Measurements from ENCODE around the gene SPOCK1. TPM values are rescaled to one million over a fixed set of nuclear protein-coding genes. Genes with fewer than 3 reads are reported as not detected.

The SPOCK1 gene
- total RNA-seq, 1 experiment from 2014 or later: 9.8 TPM

DNA sequence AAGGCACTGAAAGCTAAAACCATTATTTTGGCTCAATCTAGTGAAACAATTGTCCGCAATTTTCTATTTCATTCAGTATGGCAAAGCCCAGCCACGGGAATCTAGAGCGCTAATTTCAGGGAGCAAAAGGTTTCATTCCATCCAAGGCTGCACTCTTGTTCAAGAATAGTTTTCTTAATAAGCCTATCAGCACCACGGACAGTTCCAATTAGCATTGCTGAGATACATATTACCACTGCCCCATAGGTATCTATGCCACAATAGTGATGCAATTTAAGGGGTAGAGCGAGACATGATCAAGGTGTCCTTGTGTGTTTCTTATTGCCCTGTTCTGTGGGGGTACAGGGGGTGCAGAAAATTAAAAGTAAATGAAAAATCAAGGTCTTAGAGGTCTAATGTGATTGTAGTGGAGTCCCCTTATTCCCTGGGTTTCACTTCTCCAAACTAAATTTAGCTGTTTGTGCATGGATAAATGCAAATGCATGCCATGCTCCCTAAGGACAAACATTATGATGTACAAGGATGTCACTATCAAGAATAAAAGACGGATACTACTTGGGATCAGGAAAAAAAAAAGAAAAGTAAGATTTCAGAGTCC is 45.5 kb downstream of the SPOCK1 start:
- no peaks in the 10 kb centered on the region for H3K9me3 ChIP-seq (ENCODE audit: low read length)
- no peak overlapping the region for H3K27ac ChIP-seq (ENCODE audit: low read length)
- no peak overlapping the region for H3K4me2 ChIP-seq (ENCODE audit: low read length)
- no peaks in the 10 kb centered on the region for H3K36me3 ChIP-seq (ENCODE audit: low read depth, low read length)
- no peaks in the 10 kb centered on the region for H3K4me1 ChIP-seq (ENCODE audit: insufficient read depth, low read length)
- ATAC-seq (peak; percentile 46; the same call in 1 of the 2 replicates), DNase-seq (peak; percentile 59)
- TF ChIP-seq EZH2phosphoT487 (IDR thresholded peaks at IDR 0.05; ENCODE audit: borderline replicate concordance, low read length) (no peak), EZH2 (IDR thresholded peaks at IDR 0.05; ENCODE audit: low read length, unreplicated experiment) (no peak)
- TF ChIP-seq, protein P1, sequence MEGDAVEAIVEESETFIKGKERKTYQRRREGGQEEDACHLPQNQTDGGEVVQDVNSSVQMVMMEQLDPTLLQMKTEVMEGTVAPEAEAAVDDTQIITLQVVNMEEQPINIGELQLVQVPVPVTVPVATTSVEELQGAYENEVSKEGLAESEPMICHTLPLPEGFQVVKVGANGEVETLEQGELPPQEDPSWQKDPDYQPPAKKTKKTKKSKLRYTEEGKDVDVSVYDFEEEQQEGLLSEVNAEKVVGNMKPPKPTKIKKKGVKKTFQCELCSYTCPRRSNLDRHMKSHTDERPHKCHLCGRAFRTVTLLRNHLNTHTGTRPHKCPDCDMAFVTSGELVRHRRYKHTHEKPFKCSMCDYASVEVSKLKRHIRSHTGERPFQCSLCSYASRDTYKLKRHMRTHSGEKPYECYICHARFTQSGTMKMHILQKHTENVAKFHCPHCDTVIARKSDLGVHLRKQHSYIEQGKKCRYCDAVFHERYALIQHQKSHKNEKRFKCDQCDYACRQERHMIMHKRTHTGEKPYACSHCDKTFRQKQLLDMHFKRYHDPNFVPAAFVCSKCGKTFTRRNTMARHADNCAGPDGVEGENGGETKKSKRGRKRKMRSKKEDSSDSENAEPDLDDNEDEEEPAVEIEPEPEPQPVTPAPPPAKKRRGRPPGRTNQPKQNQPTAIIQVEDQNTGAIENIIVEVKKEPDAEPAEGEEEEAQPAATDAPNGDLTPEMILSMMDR (conservative IDR thresholded peaks at IDR 0.05; ENCODE audit: low read depth, low read length): no peak
- H3K4me3 ChIP-seq (ENCODE audit: low read length): no peak overlapping the region
- H3F3A ChIP-seq (ENCODE audit: low read length, unreplicated experiment): no peaks in the 10 kb centered on the region
- H3K79me2 ChIP-seq (ENCODE audit: low read length): no peaks in the 10 kb centered on the region
- no peaks in the 10 kb centered on the region for H3K9me2 ChIP-seq (replicated peaks; ENCODE audit: low read length)
- BruUV-seq (replicated peaks): no TSS peak
- no peaks in the 10 kb centered on the region for H4K20me1 ChIP-seq (ENCODE audit: low read length)
- no peak overlapping the region for H2AFZ ChIP-seq (ENCODE audit: low read length)
- ChIA-PET CTCF (no interaction called here), POLR2A (ENCODE audit: unreplicated experiment) (interaction anchor here (0.6 kb wide), 1 partner anchor 41 kb away, joined by 5 read pairs; no protein-coding TSS in a partner anchor)
- intact Hi-C loops (cut with micrococcal nuclease): no loop called here
- no peak overlapping the region for H3K9ac ChIP-seq (ENCODE audit: low read length)
- H3K27me3 ChIP-seq (ENCODE audit: low read length): no peaks in the 10 kb centered on the region

DNA sequence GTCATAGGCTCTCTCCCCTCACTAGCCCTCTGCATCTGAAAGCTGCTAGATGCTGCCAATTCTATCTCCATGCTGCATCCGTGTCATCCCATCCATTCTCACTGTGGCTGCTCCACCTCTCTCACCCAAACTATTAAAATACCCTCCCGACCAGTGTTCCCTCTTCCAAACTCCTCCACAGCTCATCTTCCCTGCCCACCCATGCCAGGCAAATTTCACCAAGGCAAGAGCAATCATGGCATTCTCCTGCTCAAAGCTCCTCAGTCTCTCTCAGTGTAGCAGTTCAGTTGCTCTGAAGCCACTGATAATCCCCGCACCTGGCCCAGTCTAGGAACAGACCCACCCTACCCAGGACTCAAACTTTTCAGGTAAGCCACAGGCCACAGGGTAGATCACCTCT is 48.4 kb downstream of the SPOCK1 start:
- no peaks in the 10 kb centered on the region for H3K79me2 ChIP-seq (ENCODE audit: low read length)
- ChIA-PET CTCF (no interaction called here), POLR2A (ENCODE audit: unreplicated experiment) (no interaction called here)
- ATAC-seq (no peak), DNase-seq (no peak)
- no peaks in the 10 kb centered on the region for H3K9me2 ChIP-seq (replicated peaks; ENCODE audit: low read length)
- H3F3A ChIP-seq (ENCODE audit: low read length, unreplicated experiment): no peaks in the 10 kb centered on the region
- no TSS peak for BruUV-seq (replicated peaks)
- H4K20me1 ChIP-seq (ENCODE audit: low read length): no peaks in the 10 kb centered on the region
- no peak overlapping the region for H3K9ac ChIP-seq (ENCODE audit: low read length)
- no peak overlapping the region for H2AFZ ChIP-seq (ENCODE audit: low read length)
- H3K27me3 ChIP-seq (ENCODE audit: low read length): no peaks in the 10 kb centered on the region
- H3K4me3 ChIP-seq (ENCODE audit: low read length): no peak overlapping the region
- no peaks in the 10 kb centered on the region for H3K4me1 ChIP-seq (ENCODE audit: insufficient read depth, low read length)
- H3K4me2 ChIP-seq (ENCODE audit: low read length): no peak overlapping the region
- H3K36me3 ChIP-seq (ENCODE audit: low read depth, low read length): no peaks in the 10 kb centered on the region
- H3K9me3 ChIP-seq (ENCODE audit: low read length): no peaks in the 10 kb centered on the region
- intact Hi-C loops (cut with micrococcal nuclease): no loop called here
- no peak overlapping the region for H3K27ac ChIP-seq (ENCODE audit: low read length)
- no peak for TF ChIP-seq EZH2phosphoT487 (IDR thresholded peaks at IDR 0.05; ENCODE audit: borderline replicate concordance, low read length)
- TF ChIP-seq, protein P1 (conservative IDR thresholded peaks at IDR 0.05; ENCODE audit: low read depth, low read length): no peak
- TF ChIP-seq EZH2 (IDR thresholded peaks at IDR 0.05; ENCODE audit: low read length, unreplicated experiment): no peak

DNA sequence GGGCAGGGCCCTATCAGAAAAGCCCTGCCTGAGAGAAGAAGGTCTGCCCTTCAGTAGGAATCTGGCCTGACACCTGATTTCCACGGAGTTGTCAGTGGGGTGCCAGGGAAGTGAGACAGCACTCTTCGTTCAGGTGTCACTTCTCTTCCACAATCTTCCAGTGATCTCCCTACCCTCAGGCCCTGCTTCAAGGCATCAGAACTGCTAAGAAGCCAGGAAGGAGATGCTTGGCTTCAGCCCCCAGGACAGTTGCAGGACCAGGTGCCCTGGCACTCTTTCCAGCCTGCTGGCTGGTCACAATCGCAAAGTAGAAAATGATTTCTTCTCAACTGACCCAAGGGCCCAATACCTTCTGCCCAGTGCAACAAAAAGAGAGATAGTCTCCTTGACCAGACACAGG is 50.3 kb downstream of the SPOCK1 start:
- Histone ChIP-seq H3K4me2 (ENCODE audit: low read length) (no peak overlapping the region), H4K20me1 (ENCODE audit: low read length) (no peaks in the 10 kb centered on the region), H3K27me3 (ENCODE audit: low read length) (no peaks in the 10 kb centered on the region), H3K9me2 (replicated peaks; ENCODE audit: low read length) (no peaks in the 10 kb centered on the region), H2AFZ (ENCODE audit: low read length) (no peak overlapping the region), H3K4me3 (ENCODE audit: low read length) (no peak overlapping the region), H3F3A (ENCODE audit: low read length, unreplicated experiment) (no peaks in the 10 kb centered on the region), H3K79me2 (ENCODE audit: low read length) (no peaks in the 10 kb centered on the region), H3K36me3 (ENCODE audit: low read depth, low read length) (no peaks in the 10 kb centered on the region), H3K9ac (ENCODE audit: low read length) (no peak overlapping the region), H3K4me1 (ENCODE audit: insufficient read depth, low read length) (no peaks in the 10 kb centered on the region), H3K27ac (ENCODE audit: low read length) (no peak overlapping the region), H3K9me3 (ENCODE audit: low read length) (no peaks in the 10 kb centered on the region)
- no peak for ATAC-seq
- intact Hi-C loops (cut with micrococcal nuclease): no loop called here
- POLR2A ChIA-PET (ENCODE audit: unreplicated experiment): no interaction called here
- no peak for DNase-seq
- CTCF ChIA-PET: no interaction called here
- BruUV-seq (replicated peaks): no TSS peak
- TF ChIP-seq EZH2phosphoT487 (IDR thresholded peaks at IDR 0.05; ENCODE audit: borderline replicate concordance, low read length) (no peak), EZH2 (IDR thresholded peaks at IDR 0.05; ENCODE audit: low read length, unreplicated experiment) (no peak)
- TF ChIP-seq, protein P1 (conservative IDR thresholded peaks at IDR 0.05; ENCODE audit: low read depth, low read length): no peak
